ENCODE measurements around the gene FRG2B.
"Not testable (repeated sequence)": the region's sequence is repeated elsewhere in the genome, so short reads cannot be mapped to it uniquely, and the experiment has no call there.

- not testable (repeated sequence) for TF ChIP-seq SPI1 (IDR thresholded peaks at IDR 0.05; ENCODE audit: low read depth, low read length); POLR2AphosphoS5 (IDR thresholded peaks at IDR 0.05; ENCODE audit: low read depth, low read length); POLR2A (IDR thresholded peaks at IDR 0.05; ENCODE audit: low read depth, low read length); PAX5 (IDR thresholded peaks at IDR 0.05; ENCODE audit: insufficient read depth, low read length, severe bottlenecking); TAF1 (IDR thresholded peaks at IDR 0.05; ENCODE audit: low read depth, low read length); POU2F2 (IDR thresholded peaks at IDR 0.05; ENCODE audit: low read depth, low read length)
These were observed at the start of gene FRG2B for GRCh38 chr10:133626695-133627094.
